Stimulated activated memory B cell treated with anti-CD40 and anti-IgM and Interleukin-4, amounts not matched to agents 10 μg/mL and 1 μg/mL and 100 μg/mL, for 72 hours (primary cell): ENCODE results near the gene CACNA1H.

ENCODE experiments used
- ATAC-seq: fragments of 150-1000 bp; cut with Tn5 transposase; 2 replicates; pipeline ENCODE4 v1.10.0; 2021
- H3K27ac Mint-ChIP-seq: one replicate; pipeline ENCODE4 v1.8.0; 2022; ENCODE audit warnings: mild to moderate bottlenecking, mixed read lengths
- H3K27me3 Mint-ChIP-seq: one replicate; pipeline ENCODE4 v1.8.0; 2022; ENCODE audit warnings: mixed read lengths
- H3K36me3 Mint-ChIP-seq: one replicate; pipeline ENCODE4 v1.8.0; 2022; ENCODE audit warnings: mixed read lengths
- H3K4me1 Mint-ChIP-seq: one replicate; pipeline ENCODE4 v1.8.0; 2022; ENCODE audit warnings: mixed read lengths
- H3K4me3 Mint-ChIP-seq: one replicate; pipeline ENCODE4 v1.8.0; 2022; ENCODE audit warnings: mild to moderate bottlenecking, moderate library complexity, mixed read lengths
- H3K9me3 Mint-ChIP-seq: one replicate; pipeline ENCODE4 v1.8.0; 2022; ENCODE audit warnings: mixed read lengths

CACNA1H gene

GRCh38 chr16:1208239-1208830 is 55.4 kb downstream of the CACNA1H start:
- H3K4me1 Mint-ChIP-seq = no peaks in the 10 kb centered on the region
- peaks cover 25% of the 10 kb centered on the region for H3K27me3 Mint-ChIP-seq
- H3K9me3 Mint-ChIP-seq = no peaks in the 10 kb centered on the region
- H3K27ac Mint-ChIP-seq = no peak overlapping the region
- H3K4me3 Mint-ChIP-seq = no peak overlapping the region
- H3K36me3 Mint-ChIP-seq = no peaks in the 10 kb centered on the region
- ATAC-seq = no peak

- H3K4me1 Mint-ChIP-seq = no peaks in the 10 kb centered on the region
- peaks cover 25% of the 10 kb centered on the region for H3K27me3 Mint-ChIP-seq
- ATAC-seq = no peak
- H3K9me3 Mint-ChIP-seq = no peaks in the 10 kb centered on the region
- no peaks in the 10 kb centered on the region for H3K36me3 Mint-ChIP-seq
- no peak overlapping the region for H3K4me3 Mint-ChIP-seq
- no peak overlapping the region for H3K27ac Mint-ChIP-seq
These were observed 56.2 kb downstream of the CACNA1H start for GRCh38 chr16:1209081-1209480.

GRCh38 chr16:1210461-1210860 is 57.6 kb downstream of the CACNA1H start:
- Mint-ChIP-seq H3K27me3 (peaks cover 35% of the 10 kb centered on the region), H3K4me3 (no peak overlapping the region), H3K4me1 (no peaks in the 10 kb centered on the region), H3K36me3 (no peaks in the 10 kb centered on the region), H3K27ac (no peak overlapping the region), H3K9me3 (no peaks in the 10 kb centered on the region)
- ATAC-seq = no peak

- H3K27ac Mint-ChIP-seq = no peak overlapping the region
- no peak overlapping the region for H3K4me3 Mint-ChIP-seq
- no peaks in the 10 kb centered on the region for H3K36me3 Mint-ChIP-seq
- H3K27me3 Mint-ChIP-seq = peaks cover 45% of the 10 kb centered on the region
- H3K4me1 Mint-ChIP-seq = no peaks in the 10 kb centered on the region
- no peaks in the 10 kb centered on the region for H3K9me3 Mint-ChIP-seq
- ATAC-seq = no peak
These were observed 58.8 kb downstream of the CACNA1H start for GRCh38 chr16:1211451-1212268.

GRCh38 chr16:1212616-1213194 is 59.8 kb downstream of the CACNA1H start:
- Mint-ChIP-seq H3K4me3 (no peak overlapping the region), H3K27me3 (peaks cover 38% of the 10 kb centered on the region), H3K27ac (no peak overlapping the region), H3K36me3 (no peaks in the 10 kb centered on the region), H3K4me1 (no peaks in the 10 kb centered on the region), H3K9me3 (no peaks in the 10 kb centered on the region)
- no peak for ATAC-seq

GRCh38 chr16:1213231-1213630 is 60.3 kb downstream of the CACNA1H start:
- Mint-ChIP-seq H3K4me3 (no peak overlapping the region), H3K36me3 (no peaks in the 10 kb centered on the region), H3K9me3 (no peaks in the 10 kb centered on the region), H3K27ac (no peak overlapping the region), H3K4me1 (no peaks in the 10 kb centered on the region), H3K27me3 (peaks cover 33% of the 10 kb centered on the region)
- ATAC-seq = no peak

- no peaks in the 10 kb centered on the region for H3K36me3 Mint-ChIP-seq
- H3K9me3 Mint-ChIP-seq = no peaks in the 10 kb centered on the region
- peaks cover 29% of the 10 kb centered on the region for H3K27me3 Mint-ChIP-seq
- H3K27ac Mint-ChIP-seq = no peak overlapping the region
- H3K4me1 Mint-ChIP-seq = no peaks in the 10 kb centered on the region
- no peak overlapping the region for H3K4me3 Mint-ChIP-seq
- no peak for ATAC-seq
These were observed 61.0 kb downstream of the CACNA1H start for GRCh38 chr16:1213796-1214372.

GRCh38 chr16:1214719-1215118 is 61.8 kb downstream of the CACNA1H start:
- Mint-ChIP-seq H3K27me3 (peaks cover 29% of the 10 kb centered on the region), H3K4me3 (no peak overlapping the region), H3K9me3 (no peaks in the 10 kb centered on the region), H3K27ac (no peak overlapping the region), H3K36me3 (no peaks in the 10 kb centered on the region), H3K4me1 (no peaks in the 10 kb centered on the region)
- no peak for ATAC-seq

- no peak for ATAC-seq
- peaks cover 29% of the 10 kb centered on the region for H3K27me3 Mint-ChIP-seq
- H3K4me1 Mint-ChIP-seq = no peaks in the 10 kb centered on the region
- no peaks in the 10 kb centered on the region for H3K9me3 Mint-ChIP-seq
- H3K36me3 Mint-ChIP-seq = no peaks in the 10 kb centered on the region
- H3K4me3 Mint-ChIP-seq = no peak overlapping the region
- H3K27ac Mint-ChIP-seq = no peak overlapping the region
These were observed 62.8 kb downstream of the CACNA1H start for GRCh38 chr16:1215574-1216295.

- Mint-ChIP-seq H3K4me3 (no peak overlapping the region), H3K9me3 (no peaks in the 10 kb centered on the region), H3K4me1 (no peaks in the 10 kb centered on the region), H3K27me3 (peaks cover 31% of the 10 kb centered on the region), H3K36me3 (no peaks in the 10 kb centered on the region), H3K27ac (no peak overlapping the region)
- ATAC-seq = no peak
These were observed 63.4 kb downstream of the CACNA1H start for GRCh38 chr16:1216296-1216619.

GRCh38 chr16:1216681-1217400 is 63.9 kb downstream of the CACNA1H start:
- ATAC-seq = no peak
- H3K27ac Mint-ChIP-seq = no peak overlapping the region
- H3K4me1 Mint-ChIP-seq = no peaks in the 10 kb centered on the region
- H3K9me3 Mint-ChIP-seq = no peaks in the 10 kb centered on the region
- H3K36me3 Mint-ChIP-seq = no peaks in the 10 kb centered on the region
- H3K27me3 Mint-ChIP-seq = peaks cover 36% of the 10 kb centered on the region
- no peak overlapping the region for H3K4me3 Mint-ChIP-seq

- Mint-ChIP-seq H3K27ac (no peak overlapping the region), H3K4me3 (no peak overlapping the region), H3K9me3 (no peaks in the 10 kb centered on the region), H3K27me3 (peaks cover 38% of the 10 kb centered on the region), H3K36me3 (no peaks in the 10 kb centered on the region), H3K4me1 (no peaks in the 10 kb centered on the region)
- peak; percentile 3 for ATAC-seq
These were observed 64.6 kb downstream of the CACNA1H start for GRCh38 chr16:1217526-1217925.

- H3K27me3 Mint-ChIP-seq = peaks cover 38% of the 10 kb centered on the region
- no peaks in the 10 kb centered on the region for H3K36me3 Mint-ChIP-seq
- H3K9me3 Mint-ChIP-seq = no peaks in the 10 kb centered on the region
- ATAC-seq = no peak
- no peak overlapping the region for H3K4me3 Mint-ChIP-seq
- H3K27ac Mint-ChIP-seq = no peak overlapping the region
- no peaks in the 10 kb centered on the region for H3K4me1 Mint-ChIP-seq
These were observed 65.4 kb downstream of the CACNA1H start for GRCh38 chr16:1218061-1218929.
